ENCODE measurements around the gene JMJD1C.
A peak's percentile ranks its signal among the peaks of the same experiment; 100 is the strongest.
"Not testable (repeated sequence)": the region's sequence is repeated elsewhere in the genome, so short reads cannot be mapped to it uniquely, and the experiment has no call there.

Gene JMJD1C

GRCh38 chr10:63155388-63156020 is 310.3 kb downstream of the JMJD1C start:
- ATAC-seq = no peak

- no peak for ATAC-seq
Measured at GRCh38 chr10:63154546-63155387, 311.0 kb downstream of the JMJD1C start.

DNA sequence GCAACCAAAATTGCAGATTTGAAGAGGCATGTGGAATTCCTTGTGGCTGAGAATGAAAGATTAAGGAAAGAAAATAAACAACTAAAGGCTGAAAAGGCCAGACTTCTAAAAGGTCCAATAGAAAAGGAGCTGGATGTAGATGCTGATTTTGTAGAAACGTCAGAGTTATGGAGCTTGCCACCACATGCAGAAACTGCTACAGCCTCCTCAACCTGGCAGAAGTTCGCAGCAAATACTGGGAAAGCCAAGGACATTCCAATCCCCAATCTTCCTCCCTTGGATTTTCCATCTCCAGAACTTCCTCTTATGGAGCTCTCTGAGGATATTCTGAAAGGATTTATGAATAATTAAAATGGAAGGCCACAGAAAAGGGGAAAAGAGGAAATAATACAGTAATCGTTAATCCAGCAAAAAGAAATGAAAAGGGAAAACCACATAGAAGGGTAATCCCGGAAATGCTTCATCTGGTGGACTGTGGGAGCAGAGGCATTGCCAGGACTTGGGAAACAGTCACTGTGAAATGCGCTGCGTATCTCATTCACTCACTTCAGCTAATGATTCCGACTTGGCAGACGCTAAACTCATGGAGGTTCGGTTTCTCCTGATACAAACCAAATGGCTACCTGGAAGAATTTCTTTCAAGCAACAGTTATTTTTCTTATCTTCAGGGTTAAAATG is 311.8 kb downstream of the JMJD1C start:
- not testable (repeated sequence) for ATAC-seq

- ATAC-seq = no peak
Measured at GRCh38 chr10:63150745-63151144, 315.0 kb downstream of the JMJD1C start.

- ATAC-seq = no peak
Measured at GRCh38 chr10:63146503-63146902, 319.3 kb downstream of the JMJD1C start.

- peak; percentile 55 to 74 for ATAC-seq
Measured at GRCh38 chr10:63145782-63146181, 320.0 kb downstream of the JMJD1C start.

GRCh38 chr10:63143987-63144386 is 321.8 kb downstream of the JMJD1C start:
- ATAC-seq = no peak

GRCh38 chr10:63142136-63142535 is 323.6 kb downstream of the JMJD1C start:
- no peak for ATAC-seq

- no peak for ATAC-seq
Measured at GRCh38 chr10:63140077-63140476, 325.7 kb downstream of the JMJD1C start.

GRCh38 chr10:63137306-63137705 is 328.5 kb downstream of the JMJD1C start:
- ATAC-seq = no peak

DNA sequence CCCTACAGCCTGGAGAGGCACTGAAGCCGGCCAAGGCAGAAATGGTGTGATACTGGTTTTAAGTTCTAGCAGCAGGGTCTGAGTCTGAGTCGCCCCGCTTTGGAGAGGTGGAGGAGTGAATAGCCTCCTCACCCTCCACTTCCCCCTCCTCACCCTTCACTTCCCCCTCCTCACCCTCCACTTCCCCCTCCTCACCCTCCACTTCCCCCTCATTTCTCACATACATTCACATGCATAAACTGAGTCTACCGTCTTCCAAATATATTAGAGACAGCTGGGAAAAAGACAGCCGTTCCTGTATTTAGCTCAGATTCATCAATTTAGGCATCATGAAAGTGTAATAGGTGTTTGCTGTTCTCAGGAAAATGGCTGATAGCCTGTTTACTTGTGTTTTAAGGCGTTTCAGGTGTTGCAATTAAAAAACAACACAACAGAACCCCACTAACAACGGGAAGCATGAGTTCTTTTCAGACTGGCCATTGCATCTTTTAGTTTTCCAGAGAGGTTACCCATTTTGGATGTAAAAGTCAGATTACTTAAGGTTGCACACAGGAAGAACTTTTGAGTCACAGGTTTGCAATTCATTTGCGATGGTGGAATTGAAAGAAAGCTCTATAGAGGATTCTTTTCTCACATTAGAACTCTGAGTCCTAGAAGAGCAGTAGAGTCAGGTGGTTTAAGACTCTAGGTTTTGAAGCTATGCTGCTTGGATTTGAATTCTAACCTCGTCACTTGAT is 331.8 kb downstream of the JMJD1C start:
- ATAC-seq = no peak

- ATAC-seq = peak; percentile 93 to 94
Measured at GRCh38 chr10:63133056-63133820, 332.5 kb downstream of the JMJD1C start, which contains the start of gene NRBF2. TSS of gene NRBF2 (plus strand) at chr10:63133328. CDS start at chr10:63133471, 143 bp downstream.

- no peak for ATAC-seq
Measured at GRCh38 chr10:63132651-63133055, 333.1 kb downstream of the JMJD1C start.

- ATAC-seq = no peak
Measured at GRCh38 chr10:63129888-63130287, 335.9 kb downstream of the JMJD1C start.

- no peak for ATAC-seq
Measured at GRCh38 chr10:63128443-63128842, 337.3 kb downstream of the JMJD1C start.

DNA sequence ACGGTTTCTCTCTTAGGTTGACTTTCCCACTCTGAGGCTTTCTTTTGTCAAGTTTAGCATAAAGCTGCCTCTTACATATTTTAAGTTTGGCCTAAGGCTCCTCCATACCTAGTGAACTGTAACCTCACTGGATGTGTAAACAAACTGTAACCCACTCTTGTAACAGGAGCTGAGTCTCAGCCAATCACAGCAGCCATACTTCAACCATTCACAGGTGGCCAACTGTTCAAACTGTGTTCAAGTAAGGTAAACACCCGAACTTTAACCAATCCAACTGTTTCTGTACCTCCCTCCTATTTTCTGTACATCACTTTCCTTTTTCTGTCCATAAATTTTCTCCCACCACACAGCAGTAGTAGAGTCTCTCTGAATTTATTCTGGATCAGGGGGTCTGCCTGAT is 340.3 kb downstream of the JMJD1C start:
- no peak for ATAC-seq

DNA sequence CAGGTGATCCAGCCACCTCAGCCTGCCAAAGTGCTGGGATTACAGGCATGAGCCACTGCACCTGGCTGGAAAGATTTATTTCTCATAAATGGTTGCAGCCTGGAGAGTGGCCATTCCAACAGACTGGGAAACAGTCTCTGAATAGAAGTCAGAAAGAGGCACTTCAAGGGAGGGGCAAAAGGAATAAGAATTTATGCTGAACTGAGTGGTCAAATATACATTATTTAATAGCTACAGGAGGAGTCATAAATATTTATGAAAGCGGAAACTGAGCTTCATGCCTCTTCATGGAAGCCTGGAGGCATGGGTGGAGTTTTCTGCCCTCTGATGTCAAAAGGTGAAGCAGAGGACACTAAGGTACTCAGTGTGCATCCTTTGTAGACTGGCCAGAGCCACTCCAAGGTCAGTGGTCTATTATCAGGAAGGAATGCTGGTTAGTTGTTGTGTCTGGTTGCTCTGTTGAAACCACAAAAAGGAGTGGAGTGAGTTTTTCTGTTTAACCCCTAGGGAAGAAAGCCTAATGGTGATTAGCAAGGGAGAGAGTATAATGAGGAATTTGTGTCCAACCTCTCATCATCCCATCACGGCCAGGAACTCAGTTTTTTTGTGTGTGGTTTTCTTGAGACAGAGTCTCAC is 341.9 kb downstream of the JMJD1C start:
- no peak for ATAC-seq

DNA sequence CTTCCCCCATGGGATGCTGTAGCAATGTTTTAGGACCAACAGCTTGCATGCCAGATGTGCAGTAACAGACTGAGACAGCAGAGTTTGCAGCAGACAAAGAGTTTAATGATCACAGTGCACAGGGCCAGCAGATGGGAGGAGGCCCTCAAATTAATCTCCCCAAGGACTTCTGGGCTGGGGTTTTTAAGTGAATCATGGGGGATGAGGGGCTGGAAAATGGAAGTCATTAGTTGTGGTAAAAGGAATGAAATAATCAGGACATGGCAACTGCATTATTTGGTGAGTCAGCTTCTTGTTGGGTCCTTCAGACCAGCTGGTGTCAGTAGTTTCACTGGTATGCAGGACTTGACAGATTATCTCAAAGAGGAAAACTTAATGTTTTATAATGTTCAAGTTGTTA is 345.2 kb downstream of the JMJD1C start:
- ATAC-seq = no peak

DNA sequence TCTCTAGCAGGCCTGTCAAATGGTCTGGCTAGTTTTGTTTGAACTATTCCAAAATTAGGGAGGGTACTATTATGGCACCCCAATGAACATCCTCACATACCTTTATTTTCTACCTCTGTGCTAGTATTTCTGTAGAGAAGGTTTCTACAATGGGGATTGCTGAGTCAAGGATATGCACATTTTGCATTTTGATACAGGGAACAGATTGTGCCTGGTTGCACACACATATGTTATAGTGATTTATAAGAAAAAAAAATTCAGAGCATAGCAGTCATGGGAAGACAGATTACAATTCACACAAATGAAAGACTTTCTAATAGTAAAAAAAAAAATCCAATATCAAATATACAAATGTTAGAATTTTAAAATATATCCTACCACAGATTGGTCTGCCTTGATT is 346.7 kb downstream of the JMJD1C start:
- ATAC-seq = no peak
